ENCODE measurements around the gene TENM4. TPM values are rescaled to one million over a fixed set of nuclear protein-coding genes. Genes with fewer than 3 reads are reported as not detected.

Gene TENM4
- polyA plus RNA-seq, 1 of the 3 experiments (the other 2 are of a cell fraction), result 16.7 TPM

DNA sequence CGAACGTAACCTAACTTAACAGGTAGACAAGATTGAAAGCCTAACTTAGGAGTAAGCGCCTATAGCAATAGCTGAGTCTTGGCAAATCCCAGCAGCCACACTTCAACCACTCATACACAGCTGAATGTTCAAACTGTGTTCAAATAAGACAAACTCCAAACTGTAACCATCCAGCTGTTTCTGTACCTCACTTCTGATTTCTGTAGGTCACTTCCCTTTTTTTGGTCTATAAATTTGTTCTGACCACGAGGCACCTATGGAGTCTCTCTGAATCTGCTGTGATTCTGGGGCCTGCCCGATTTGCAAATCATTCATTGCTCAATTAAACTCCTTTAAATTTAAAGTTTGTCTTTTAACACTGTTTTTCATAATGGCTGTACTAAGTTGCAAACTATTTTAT, 8.2 kb upstream of the TENM4 start:
- Histone ChIP-seq H3K4me2 (no peak overlapping the region), H3K27ac (ENCODE audit: low read depth in 2 of 2, low read length in 1 of 2) (no peak overlapping the region), H3K27me3 (ENCODE audit: insufficient read depth) (no peaks in the 10 kb centered on the region), H3K4me3 (ENCODE audit: low read depth in 2 of 2, low read length in 1 of 2) (no peak overlapping the region), H3K9me2 (no peaks in the 10 kb centered on the region), H3K9me3 (no peaks in the 10 kb centered on the region; the same call in 1 of the 2 replicates), H3K36me3 (replicated peaks in 1 of 2; ENCODE audit: control insufficient read depth in 1 of 2, insufficient read depth in 2 of 2, low read length in 1 of 2) (no peaks in the 10 kb centered on the region), H3K4me1 (ENCODE audit: control insufficient read depth in 1 of 2, insufficient read depth in 2 of 2, low read depth in 1 of 2, low read length in 1 of 2) (no peaks in the 10 kb centered on the region), H2AFZ (ENCODE audit: low read depth) (no peak overlapping the region), H4K20me1 (ENCODE audit: insufficient read depth) (no peaks in the 10 kb centered on the region), H3K9ac (no peak overlapping the region), H3K79me2 (ENCODE audit: insufficient read depth) (no peaks in the 10 kb centered on the region), H3F3A (replicated peaks; ENCODE audit: insufficient read depth) (no peaks in the 10 kb centered on the region)
- ChIA-PET CTCF (no interaction called here), POLR2A (no interaction called here)
- no peak for DNase-seq
- TF ChIP-seq, protein P1, sequence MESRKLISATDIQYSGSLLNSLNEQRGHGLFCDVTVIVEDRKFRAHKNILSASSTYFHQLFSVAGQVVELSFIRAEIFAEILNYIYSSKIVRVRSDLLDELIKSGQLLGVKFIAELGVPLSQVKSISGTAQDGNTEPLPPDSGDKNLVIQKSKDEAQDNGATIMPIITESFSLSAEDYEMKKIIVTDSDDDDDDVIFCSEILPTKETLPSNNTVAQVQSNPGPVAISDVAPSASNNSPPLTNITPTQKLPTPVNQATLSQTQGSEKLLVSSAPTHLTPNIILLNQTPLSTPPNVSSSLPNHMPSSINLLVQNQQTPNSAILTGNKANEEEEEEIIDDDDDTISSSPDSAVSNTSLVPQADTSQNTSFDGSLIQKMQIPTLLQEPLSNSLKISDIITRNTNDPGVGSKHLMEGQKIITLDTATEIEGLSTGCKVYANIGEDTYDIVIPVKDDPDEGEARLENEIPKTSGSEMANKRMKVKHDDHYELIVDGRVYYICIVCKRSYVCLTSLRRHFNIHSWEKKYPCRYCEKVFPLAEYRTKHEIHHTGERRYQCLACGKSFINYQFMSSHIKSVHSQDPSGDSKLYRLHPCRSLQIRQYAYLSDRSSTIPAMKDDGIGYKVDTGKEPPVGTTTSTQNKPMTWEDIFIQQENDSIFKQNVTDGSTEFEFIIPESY (IDR thresholded peaks at IDR 0.05; ENCODE audit: borderline replicate concordance, low read depth), result no peak
- TF ChIP-seq SIN3A (IDR thresholded peaks at IDR 0.05; ENCODE audit: borderline replicate concordance, low read depth, low read length) (no peak), MXI1 (IDR thresholded peaks at IDR 0.05; ENCODE audit: low read depth, low read length) (no peak), NFIC (IDR thresholded peaks at IDR 0.05; ENCODE audit: borderline replicate concordance) (no peak), RCOR1 (IDR thresholded peaks at IDR 0.05; ENCODE audit: low read length) (no peak), TAF1 (IDR thresholded peaks at IDR 0.05; ENCODE audit: borderline replicate concordance, low read depth, low read length) (no peak), PBX3 (IDR thresholded peaks at IDR 0.05) (no peak), CHD2 (IDR thresholded peaks at IDR 0.05; ENCODE audit: low read length, partially characterized antibody) (no peak)
- 72% methylated on average over 5 of the region's 5 CpGs for WGBS (ENCODE audit: low lambda C conversion rate)

DNA sequence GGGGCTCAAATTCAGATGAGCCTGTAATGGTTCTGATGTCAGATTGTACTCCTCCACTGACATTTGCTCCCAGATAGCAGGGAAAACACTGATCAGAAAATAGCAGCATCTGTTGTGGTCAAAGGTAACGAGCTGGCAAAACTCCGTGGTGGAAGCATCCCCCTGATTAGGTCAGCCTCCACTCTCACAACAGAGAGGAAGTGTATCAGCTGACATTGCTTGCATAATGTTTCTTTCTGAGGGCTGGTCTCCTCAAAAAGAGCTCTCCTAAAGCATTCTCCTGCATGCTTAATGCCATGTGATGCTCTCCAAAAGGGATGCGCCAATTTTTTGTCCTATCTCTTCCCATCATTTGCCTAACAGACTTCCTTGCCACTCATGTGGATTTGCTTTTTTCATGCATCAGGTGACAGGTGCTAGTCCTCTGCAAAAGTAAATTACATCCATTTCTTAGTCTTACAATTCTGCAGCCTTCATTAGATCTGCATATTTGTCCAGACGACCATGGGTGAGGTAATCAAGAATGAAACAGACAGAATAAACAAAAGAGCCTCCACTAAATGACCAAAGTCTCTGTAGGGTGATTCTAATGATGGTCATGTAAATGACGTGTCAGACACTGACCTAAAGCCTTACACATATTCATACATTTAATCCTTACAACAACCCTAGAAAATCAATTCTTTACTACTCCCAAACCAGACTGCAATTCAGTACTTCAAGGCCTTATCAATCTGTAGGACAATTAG, 6.4 kb upstream of the TENM4 start:
- Histone ChIP-seq H3F3A (replicated peaks; ENCODE audit: insufficient read depth) (no peaks in the 10 kb centered on the region), H3K9me3 (no peaks in the 10 kb centered on the region; the same call in 1 of the 2 replicates), H3K4me2 (no peak overlapping the region), H2AFZ (ENCODE audit: low read depth) (no peak overlapping the region), H4K20me1 (ENCODE audit: insufficient read depth) (no peaks in the 10 kb centered on the region), H3K36me3 (replicated peaks in 1 of 2; ENCODE audit: control insufficient read depth in 1 of 2, insufficient read depth in 2 of 2, low read length in 1 of 2) (no peaks in the 10 kb centered on the region), H3K27me3 (ENCODE audit: insufficient read depth) (no peaks in the 10 kb centered on the region), H3K27ac (ENCODE audit: low read depth in 2 of 2, low read length in 1 of 2) (no peak overlapping the region), H3K9me2 (no peaks in the 10 kb centered on the region), H3K79me2 (ENCODE audit: insufficient read depth) (no peaks in the 10 kb centered on the region), H3K4me1 (ENCODE audit: control insufficient read depth in 1 of 2, insufficient read depth in 2 of 2, low read depth in 1 of 2, low read length in 1 of 2) (no peaks in the 10 kb centered on the region), H3K4me3 (ENCODE audit: low read depth in 2 of 2, low read length in 1 of 2) (no peak overlapping the region), H3K9ac (no peak overlapping the region)
- ChIA-PET CTCF (interaction anchor here (1.4 to 1.5 kb wide), 2 partner anchors 13 to 47 kb away, joined by 5 to 7 read pairs; no protein-coding TSS in a partner anchor), POLR2A (no interaction called here)
- WGBS (ENCODE audit: low lambda C conversion rate), result 69% methylated on average over 5 of the region's 5 CpGs
- no peak for TF ChIP-seq FOXJ3 (CRISPR knock-in tag; IDR thresholded peaks at IDR 0.05)
- no peak for TF ChIP-seq CHD2 (IDR thresholded peaks at IDR 0.05; ENCODE audit: low read length, partially characterized antibody)
- TF ChIP-seq, protein P1 (IDR thresholded peaks at IDR 0.05; ENCODE audit: borderline replicate concordance, low read depth), result no peak
- no peak for TF ChIP-seq FOXM1 (IDR thresholded peaks at IDR 0.05; ENCODE audit: low read depth)
- no peak for TF ChIP-seq RXRA (IDR thresholded peaks at IDR 0.05; ENCODE audit: borderline replicate concordance, low read depth)
- TF ChIP-seq CTCF (IDR thresholded peaks at IDR 0.05), result no peak
- no peak for TF ChIP-seq RCOR1 (IDR thresholded peaks at IDR 0.05; ENCODE audit: low read length)
- no peak for TF ChIP-seq PBX3 (IDR thresholded peaks at IDR 0.05)
- no peak for TF ChIP-seq SMC3 (IDR thresholded peaks at IDR 0.05; ENCODE audit: low read depth, low read length)
- TF ChIP-seq ELF1 (IDR thresholded peaks at IDR 0.05), result no peak
- no peak for TF ChIP-seq FOSL2 (IDR thresholded peaks at IDR 0.05; ENCODE audit: borderline replicate concordance, low read depth)
- DNase-seq, result no peak

Data from SK-N-SH (cell line).